NOMO-1 (cell line): Measurements from ENCODE around the gene NSUN6.
"Not testable (repeated sequence)": the region's sequence is repeated elsewhere in the genome, so short reads cannot be mapped to it uniquely, and the experiment has no call there.

ENCODE experiments used
- DNase-seq, 2 experiments: peaks; one replicate each; lab custom pipeline; 2025; ENCODE audit not compliant: unreplicated experiment in 2 of 2; lab: John Stamatoyannopoulos, UW

Gene NSUN6

DNA sequence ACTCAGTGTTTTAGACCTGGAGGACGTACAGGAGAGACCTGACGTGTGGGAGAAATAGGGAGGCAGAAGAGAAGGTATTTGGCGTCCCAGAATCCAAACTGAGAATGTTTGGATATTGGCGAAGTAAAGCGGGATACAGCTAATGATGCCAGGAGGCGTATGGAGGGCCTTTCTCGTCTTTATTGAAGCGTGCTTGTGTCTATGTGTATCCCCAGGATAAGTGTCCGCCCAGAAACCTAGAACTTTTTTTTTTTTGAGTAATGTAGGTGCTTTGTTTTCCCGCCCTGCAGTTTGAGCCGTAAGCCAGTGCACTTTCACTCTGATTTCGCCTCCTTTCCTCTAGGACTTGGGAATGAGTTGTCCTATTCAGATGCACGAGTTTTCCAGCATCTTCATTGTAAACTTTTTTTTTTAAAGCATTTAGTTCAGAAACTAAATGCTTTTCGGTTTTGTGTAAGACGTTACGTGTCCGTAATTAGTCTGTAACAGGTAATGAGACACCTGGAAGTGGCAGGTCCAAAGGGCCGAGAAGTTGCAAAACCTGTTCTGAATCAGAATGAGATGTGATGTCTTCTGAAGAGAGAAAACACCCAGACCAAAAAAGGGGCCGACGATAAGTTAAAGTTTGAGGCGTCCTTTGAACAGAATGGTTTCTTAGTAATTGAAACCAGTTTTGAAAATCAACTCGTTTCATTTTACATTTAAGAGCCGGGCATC lies 8.6 kb upstream of the NSUN6 start:
- peak in 1 of 2 experiments; percentile 46 for DNase-seq

DNA sequence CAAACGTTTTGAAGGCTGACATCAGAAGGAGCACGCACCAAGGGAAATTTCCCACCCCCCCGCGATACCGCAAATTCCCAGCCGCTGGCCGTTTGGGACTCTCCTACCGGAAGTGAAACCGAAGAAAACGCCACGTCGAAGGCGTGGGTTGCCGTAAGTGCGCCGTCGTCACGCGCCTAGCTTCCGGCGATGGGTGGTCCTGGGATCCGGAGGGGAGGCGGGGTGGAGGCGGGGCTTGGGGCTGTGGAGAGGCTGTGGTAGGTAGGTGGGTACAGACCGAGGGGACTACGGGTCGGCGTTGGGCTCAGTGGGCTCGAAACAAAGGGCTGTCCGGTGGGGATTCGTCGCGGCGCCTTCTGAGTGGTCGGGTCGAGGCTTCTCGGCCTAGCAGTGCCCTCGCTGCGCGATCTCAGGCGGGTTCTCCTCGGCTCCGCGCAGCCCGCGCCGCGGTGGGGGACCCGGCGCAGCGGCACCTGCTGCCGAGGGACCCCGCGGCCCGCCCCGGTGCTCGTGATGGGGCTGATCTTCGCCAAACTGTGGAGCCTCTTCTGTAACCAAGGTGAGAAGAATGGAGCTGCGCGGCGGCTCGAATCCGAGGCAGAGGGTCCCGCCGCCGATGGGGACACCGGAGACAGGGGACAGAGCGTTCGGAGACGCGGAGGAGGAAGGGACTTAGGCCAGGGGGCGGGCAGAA lies 7.9 kb upstream of the NSUN6 start, which contains the start of gene ARL5B:
Gene ARL5B (plus strand): TSS at position 307 of the 694 bp plus-strand sequence. CDS start 207 bp downstream, at position 514.
- DNase-seq, result peak; percentile 71 to 93

DNA sequence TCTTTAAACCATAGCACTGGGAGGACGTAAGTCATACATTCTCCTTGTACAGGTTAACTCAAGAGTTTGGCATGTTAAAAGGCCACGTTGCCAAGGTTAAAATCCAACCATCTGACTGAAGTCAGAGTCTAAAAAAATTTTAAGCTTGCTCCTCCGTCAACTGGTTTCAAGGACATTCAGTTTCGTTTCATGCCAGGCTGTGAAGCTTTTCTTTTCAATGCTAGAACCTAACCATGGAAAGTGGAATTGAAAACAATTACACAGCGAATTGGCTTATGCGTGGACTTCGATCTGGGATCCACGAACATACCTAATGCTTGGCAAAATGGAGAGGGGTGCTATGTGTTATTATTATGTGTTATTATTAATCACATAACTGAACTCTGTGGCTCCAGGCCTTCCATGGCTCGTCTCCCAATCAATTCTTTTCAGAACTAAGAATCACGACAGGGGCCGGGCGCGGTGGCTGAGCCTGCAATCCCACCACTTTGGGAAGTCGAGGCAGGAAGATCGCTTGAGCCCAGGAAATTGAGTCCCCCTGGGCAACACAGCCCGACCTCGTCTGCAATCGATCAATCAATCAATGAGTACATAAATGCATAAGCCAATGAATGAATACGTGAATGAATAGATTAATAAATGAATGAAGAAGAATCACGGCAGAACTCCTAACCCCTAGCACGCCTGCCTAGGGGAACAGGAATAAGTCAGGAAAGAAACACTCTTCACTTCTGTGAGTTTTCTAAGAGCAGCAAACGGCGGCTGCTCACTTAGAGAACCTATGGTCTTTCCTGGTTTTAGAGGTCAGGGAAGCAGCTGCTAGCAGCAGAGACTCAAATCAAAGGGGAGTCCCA lies 7.1 kb upstream of the NSUN6 start:
- peak in 1 of 2 experiments; percentile 59 for DNase-seq

DNA sequence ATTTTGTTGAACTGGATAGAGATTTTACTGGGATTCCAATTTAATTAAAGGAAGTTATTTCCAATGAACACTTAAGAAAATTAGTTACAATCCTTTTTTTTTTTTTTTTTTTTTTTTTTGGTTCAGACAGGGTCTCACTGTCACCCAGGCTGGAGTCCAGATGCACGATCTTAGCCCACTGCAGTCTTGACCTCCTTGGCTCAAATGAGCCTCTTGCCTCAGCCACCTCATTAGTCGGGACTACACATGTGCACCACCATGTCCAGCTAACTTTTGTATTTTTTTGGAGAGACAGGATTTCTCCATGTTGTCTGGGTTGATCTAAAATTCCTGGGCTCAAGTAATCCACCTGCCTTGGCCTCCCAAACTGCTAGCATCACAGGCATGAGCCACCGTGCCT lies 5.3 kb upstream of the NSUN6 start:
- no peak for DNase-seq

DNA sequence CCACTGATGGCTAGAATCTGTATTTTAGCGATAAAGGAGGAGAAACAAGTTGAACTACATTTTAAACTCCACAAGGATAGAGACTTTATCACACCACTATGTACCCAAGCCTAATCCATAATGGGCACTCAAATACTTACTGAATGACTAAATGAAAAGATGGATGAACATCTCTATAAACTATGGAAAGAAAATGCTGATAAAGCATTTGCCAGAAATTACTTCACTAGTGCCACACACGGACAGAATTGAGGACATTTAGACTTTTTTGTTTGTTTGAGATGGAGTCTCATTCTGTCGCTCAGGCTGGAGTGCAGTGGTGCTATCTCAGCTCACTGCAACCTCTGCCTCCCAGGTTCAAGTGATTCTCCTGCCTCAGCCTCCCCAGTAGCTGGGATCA lies 1.7 kb upstream of the NSUN6 start:
- no peak for DNase-seq

DNA sequence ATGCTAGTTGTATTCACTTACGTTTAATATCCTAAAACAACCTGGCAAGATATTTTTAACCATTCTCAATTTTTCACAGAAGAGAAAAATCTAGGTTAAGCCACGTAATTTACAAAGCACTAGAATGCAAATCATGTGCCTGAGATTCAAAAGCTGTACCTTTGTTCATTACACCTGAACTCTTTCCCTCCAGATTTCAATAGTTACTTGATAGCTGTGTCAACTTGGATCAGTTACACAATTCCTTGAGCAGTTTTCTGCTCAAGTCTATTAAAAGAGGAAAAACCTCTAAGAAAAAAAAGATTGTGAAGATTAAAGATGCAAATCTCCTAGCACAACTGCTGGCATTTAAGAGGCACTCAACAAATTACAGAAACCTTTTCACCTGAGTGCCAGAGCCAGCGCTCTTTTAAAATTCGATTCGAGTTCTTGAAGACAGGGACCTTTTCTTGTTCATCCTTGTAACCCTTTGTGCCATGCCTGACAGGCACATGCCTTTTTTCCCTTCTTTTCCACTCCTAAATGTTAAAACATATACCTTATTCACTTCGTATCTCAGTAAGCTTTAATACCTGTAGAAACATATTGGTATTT lies 886 bp downstream of the NSUN6 start:
- no peak for DNase-seq

DNA sequence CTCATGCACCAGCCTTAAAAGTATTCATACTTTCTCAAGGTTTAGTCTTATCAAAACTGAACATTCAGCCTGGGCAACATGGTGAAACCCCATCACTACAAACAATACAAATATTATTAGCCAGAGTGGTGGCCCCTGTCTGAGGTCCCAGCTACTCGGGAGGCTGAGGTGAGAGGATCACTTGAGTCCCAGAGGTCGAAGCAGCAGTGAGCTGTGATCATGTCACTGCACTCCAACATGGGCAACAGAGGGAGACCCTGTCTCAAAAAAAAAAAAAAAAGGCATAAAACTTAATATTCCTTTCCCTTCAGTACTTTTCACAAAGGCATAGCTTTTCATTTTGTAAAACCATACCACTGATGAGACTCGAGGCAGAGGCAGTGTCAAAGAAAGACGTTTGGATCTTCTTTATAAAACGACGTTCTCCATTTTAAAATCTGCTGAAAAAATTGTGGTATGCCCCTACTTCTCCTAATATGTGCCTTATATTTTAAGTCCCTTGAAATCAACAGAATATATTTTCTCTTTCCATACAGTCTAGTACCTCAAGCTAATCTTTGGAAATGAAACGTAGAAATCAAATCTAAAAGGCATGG lies 1.9 kb downstream of the NSUN6 start:
- no peak for DNase-seq

DNA sequence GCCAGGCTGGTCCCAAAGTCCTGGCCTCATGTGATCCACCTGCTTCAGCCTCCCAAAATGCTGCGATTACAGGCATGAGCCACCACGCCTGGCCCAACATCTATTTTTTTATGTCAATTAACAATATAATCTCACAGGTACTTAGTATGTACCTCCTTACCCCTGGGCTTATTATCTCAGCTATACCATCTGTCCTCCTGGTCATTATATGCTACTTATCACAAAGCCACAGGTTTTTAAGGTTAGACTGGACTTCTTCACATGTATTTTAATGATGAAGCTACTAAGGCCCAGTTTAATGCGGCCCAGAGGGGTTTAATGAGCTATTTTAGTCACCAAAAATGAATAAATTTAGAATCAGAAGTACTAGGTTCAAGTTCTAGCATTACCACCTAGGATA lies 3.4 kb downstream of the NSUN6 start:
- no peak for DNase-seq

DNA sequence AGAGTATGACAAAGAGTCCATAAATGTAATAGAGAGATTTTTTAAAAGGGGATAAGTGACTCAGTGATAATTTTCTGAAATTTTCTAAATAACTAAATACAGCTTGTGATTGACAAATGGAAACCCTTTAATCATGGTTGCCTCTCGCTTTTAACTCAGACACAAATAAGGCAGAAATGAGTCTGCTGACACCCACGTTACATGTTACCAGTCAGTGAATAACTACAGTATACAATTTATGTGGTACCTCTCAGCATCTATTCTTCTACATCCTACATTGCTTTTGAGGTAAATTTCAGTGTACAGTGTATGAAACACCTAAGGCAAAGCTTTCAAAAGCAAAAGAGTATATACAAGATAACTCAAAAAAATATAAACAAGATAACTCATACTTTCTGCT lies 4.2 kb downstream of the NSUN6 start:
- no peak for DNase-seq

DNA sequence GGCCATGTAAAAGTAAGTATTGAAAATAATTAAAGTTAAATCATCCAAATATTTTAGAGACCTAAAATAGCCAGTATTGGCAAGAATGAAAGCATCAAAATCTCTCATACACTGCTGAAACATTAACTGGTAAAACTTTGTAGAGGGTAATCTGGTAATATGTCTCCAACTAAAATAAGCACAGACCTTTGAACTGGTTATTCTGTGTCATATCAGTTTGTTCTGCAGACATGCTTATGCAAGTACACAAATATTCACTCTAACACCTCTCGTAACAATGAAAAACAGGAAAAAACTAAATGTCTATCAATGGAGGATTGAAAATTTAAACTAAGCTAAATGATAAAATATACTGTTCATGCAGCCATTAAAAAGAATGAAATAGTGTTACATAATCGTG lies 11.7 kb downstream of the NSUN6 start:
- DNase-seq, result not testable (repeated sequence)

DNA sequence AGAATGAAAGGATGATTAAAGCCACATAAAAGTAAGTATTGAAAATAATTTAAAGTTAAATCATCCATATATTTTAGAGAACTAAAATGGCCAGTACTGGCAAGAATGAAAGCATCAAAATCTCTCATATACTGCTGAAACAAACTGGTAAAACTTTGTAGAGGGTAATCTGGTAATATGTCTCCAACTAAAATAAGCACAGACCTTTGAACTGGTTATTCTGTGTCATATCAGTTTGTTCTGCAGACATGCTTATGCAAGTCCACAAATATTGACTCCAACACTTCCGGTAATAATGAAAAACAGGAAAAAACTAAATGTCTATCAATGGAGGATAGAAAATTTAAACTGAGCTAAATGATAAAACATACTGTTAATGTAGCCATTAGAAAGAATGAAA lies 14.0 kb downstream of the NSUN6 start:
- DNase-seq, result not testable (repeated sequence)

DNA sequence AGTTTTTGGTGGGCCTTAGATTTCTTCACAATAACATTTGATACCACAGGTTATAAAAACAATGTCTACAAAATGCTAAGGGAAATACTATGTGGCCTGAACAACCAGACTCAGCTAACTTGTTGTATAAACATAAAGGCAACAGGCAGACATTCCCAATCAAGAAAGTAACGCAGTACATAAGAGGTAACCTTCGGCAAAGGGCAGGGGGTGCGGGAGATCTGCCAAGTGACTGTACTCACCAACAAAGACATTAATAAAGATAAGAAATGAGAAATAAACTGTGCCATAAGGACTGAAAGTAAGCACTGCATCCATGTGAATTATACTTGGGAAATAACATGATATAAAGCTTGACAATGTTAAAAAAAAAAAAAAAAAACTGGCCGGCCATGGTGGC lies 15.4 kb downstream of the NSUN6 start:
- DNase-seq, result no peak

DNA sequence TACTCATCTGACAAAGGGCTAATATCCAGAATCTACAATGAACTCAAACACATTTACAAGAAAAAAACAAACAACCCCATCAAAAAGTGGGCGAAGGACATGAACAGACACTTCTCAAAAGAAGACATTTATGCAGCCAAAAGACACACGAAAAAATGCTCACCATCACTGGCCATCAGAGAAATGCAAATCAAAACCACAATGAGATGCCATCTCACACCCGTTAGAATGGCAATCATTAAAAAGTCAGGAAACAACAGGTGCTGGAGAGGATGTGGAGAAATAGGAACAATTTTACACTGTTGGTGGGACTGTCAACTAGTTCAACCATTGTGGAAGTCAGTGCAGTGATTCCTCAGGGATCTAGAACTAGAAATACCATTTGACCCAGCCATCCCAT lies 18.9 kb downstream of the NSUN6 start:
- DNase-seq, result not testable (repeated sequence)

DNA sequence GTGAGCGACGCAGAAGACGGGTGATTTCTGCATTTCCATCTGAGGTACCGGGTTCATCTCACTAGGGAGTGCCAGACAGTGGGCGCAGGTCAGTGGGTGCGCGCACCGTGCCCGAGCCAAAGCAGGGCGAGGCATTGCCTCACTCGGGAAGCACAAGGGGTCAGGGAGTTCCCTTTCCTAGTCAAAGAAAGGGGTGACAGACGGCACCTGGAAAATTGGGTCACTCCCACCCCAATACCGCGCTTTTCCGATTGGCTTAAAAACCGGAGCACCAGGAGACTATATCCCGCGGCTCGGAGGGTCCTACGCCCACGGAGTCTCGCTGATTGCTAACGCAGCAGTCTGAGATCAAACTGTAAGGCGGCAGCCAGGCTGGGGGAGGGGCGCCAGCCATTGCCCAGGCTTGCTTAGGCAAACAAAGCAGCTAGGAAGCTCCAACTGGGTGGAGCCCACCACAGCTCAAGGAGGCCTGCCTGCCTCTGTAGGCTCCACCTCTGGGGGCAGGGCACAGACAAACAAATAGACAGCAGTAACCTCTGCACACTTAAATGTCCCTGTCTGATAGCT lies 23.9 kb downstream of the NSUN6 start:
- DNase-seq, result not testable (repeated sequence)

DNA sequence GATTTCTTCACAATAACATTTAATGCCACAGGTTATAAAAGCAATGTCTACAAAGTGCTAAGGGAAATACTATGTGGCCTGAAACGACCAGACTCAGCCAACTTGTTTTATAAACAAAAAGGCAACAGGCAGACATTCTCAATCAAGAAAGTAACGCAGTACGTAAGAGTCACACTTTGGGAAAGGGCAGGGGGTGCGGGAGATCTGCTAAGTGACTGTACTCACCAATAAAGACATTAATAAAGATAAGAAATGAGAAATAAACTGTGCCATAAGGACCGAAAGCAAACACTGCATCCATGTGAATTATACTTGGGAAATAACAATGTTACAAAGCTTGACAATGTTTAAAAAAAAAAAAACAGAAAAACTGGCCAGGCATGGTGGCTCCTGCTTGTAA lies 25.5 kb downstream of the NSUN6 start:
- no peak for DNase-seq

DNA sequence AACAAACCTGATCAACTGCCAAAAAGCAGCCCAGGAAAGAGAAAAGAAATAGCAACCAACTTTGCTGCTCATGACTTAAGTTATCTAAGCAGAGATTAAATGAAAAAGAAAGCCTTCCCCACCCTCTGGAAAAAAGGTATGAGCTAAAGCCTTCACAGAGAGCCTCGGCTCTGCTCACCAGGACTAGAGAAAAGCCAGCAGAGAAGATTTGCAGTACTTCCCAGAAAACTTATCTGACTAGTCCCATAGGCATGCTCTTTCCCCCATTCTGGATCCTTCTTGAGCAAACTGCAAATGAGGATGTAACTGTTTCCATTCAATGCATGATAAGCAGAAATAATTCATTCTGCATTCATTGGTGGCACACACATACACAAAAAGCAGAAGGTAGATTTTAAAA lies 27.7 kb downstream of the NSUN6 start:
- DNase-seq, result not testable (repeated sequence)

DNA sequence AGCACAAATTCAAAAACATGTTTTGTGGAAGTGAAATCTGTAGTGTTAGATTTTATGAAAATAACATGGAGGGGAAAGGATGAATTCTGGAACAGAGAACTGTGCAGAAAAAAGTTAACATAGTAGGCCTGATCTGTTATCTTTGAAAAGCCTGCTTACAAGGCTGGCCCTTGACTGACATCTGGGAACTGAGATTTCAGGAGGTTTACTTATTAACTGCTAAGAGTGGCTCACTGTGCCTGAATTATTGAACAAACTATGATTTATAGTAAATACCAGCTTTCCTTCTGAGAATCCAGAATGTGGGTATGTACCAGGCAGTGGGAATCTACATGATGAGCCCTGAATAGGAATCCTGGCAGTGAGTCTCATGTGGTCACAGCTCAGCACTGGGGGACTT lies 30.5 kb downstream of the NSUN6 start:
- DNase-seq, result no peak

DNA sequence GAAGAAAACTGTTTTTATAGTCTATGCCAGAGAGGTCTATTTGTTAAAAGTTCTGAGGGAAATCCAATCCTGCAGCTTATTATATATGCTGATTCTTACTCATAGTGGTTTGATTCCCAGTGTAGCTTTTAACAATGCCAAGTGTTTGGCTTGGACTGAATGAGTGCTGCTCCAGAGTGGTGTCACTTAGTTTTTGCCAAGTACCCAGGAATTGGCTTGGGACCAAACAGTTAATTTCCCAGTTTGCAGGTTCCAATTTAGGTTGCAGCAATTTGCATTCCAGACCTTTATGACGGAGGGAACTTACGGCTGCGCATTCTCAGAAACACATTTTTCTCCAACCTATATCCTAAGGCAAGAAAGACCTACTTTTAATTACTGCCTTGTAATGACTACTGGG lies 32.4 kb downstream of the NSUN6 start:
- no peak for DNase-seq

DNA sequence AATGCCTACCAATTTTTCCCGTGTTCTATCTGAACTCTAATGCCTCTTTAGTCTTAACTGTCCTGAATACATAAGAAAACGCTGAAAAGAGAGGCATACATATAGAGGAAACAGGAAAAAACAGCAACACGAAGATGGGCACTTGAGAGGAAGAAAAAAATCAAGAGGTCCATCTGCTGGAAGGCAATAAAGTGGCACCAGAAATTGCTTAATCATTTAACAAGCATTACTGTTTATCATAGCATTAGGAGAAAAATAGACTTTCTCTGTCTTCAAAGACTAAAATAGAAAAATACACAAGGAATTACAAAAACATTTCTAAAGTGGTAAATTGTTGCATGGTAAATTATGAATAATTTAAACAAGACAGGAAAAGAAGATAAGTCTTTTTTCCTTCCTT lies 35.0 kb downstream of the NSUN6 start:
- DNase-seq, result no peak

DNA sequence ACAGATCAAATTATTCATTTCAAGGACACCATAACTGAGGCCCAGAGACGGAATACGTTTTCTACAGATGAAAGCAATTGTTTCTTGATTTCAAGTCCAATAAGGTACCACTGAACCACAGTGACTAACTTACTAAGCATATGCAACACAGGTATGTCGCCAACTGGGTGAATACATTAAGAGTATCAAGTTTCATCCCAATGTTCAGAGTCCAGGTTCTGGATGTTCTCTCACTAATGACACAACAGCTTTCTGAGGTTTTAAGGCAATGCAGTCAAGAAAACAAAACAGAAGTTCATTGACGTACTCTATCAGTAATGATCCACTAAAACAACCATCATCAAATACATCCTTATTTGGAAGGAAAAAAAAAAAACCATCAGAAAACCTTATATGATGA lies 35.8 kb downstream of the NSUN6 start:
- DNase-seq, result no peak
